ENCODE results near the gene ITK. TPM values are rescaled to one million over a fixed set of nuclear protein-coding genes. Genes with fewer than 3 reads are reported as not detected.

The ITK gene
- polyA plus RNA-seq, 2 of the 4 experiments (the other 2 are of a cell fraction), result not detected

DNA sequence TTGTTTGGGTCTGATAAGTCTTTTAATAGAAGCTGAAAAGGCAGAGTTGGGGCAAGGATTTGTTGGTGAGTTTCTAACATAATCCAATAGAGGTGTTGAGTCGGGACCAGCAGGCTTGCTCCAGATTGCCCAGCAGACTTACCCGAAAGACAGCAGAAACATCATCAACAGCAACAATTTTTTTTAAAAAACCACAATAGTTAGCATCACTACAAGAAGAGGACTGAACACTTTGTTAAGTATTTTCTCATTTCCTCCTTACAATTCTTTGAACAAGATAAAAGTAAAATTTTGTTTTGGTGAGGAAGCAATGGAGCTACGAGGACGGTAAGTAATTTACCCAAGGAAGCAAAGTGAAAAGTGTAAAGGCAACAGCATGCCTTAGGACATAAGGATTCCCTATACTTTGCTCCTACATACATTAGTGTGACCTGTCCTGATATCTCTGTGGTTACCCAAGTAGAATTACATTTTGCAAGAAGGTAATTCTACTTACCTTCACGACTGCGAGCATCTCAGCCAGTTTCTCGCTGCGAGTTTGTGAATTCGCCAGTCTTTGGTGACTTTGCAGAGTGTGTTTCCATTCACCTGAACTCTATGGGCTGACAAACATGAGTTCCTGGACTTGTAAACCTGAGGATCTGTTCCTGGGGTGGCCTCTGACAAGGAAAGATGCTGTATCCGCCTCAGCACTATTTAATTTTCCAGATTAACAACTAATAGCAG, 13.2 kb downstream of the ITK start:
- Histone ChIP-seq H3K9me3 (peaks cover 2% of the 10 kb centered on the region; the same call in 1 of the 3 replicates), H3K4me3 (no peak overlapping the region), H3K4me1 (no peaks in the 10 kb centered on the region), H3K27ac (no peak overlapping the region), H3K4me2 (no peak overlapping the region)
- ChIA-PET CTCF (interaction anchor here (1.1 kb wide), 1 partner anchor 46 kb away, joined by 3 read pairs; no protein-coding TSS in a partner anchor), POLR2A (no interaction called here)
- peak; percentile 7 for FAIRE-seq
- no peak for DNase-seq (ENCODE audit: low read depth in 1 of 2, low spot score in 1 of 2)
- TF ChIP-seq ZFP36 (IDR thresholded peaks at IDR 0.05; ENCODE audit: borderline replicate concordance, partially characterized antibody) (no peak), MAFK (IDR thresholded peaks at IDR 0.05; ENCODE audit: partially characterized antibody) (no peak), KDM5A (IDR thresholded peaks at IDR 0.05) (no peak), RNF2 (IDR thresholded peaks at IDR 0.05; ENCODE audit: borderline replicate concordance, low read depth) (no peak), POLR2A (IDR thresholded peaks at IDR 0.05; ENCODE audit: low read length) (no peak)
- TF ChIP-seq, protein P1, sequence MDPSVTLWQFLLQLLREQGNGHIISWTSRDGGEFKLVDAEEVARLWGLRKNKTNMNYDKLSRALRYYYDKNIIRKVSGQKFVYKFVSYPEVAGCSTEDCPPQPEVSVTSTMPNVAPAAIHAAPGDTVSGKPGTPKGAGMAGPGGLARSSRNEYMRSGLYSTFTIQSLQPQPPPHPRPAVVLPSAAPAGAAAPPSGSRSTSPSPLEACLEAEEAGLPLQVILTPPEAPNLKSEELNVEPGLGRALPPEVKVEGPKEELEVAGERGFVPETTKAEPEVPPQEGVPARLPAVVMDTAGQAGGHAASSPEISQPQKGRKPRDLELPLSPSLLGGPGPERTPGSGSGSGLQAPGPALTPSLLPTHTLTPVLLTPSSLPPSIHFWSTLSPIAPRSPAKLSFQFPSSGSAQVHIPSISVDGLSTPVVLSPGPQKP (IDR thresholded peaks at IDR 0.05; ENCODE audit: low read depth, low read length), result no peak
- ATAC-seq, result no peak
- WGBS (ENCODE audit: missing lambda C conversion rate), result 45% methylated on average over 10 of the region's 10 CpGs

DNA sequence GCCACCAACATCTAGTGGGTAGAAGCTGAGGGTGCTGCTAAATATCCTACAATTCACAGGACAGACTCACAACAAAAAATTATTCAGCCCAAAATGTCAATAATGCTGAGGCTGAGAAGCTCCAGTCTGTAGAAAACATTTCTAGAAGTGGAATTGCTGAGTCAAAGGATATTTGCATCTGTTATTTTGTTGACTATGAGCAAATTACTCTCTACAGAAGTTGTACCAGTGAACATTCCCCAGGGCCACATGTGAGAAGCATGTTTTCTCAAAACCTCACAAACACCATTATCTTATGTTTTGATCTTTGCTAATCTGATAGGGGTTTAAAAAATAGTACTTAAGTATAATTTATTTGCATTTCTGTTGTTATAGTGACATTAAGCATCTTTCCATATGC, 15.4 kb downstream of the ITK start:
- no peak for FAIRE-seq
- no peak overlapping the region for H3K27ac ChIP-seq
- no peaks in the 10 kb centered on the region for H3K4me1 ChIP-seq
- H3K4me3 ChIP-seq, result no peak overlapping the region
- peaks cover 2% of the 10 kb centered on the region; the same call in 1 of the 3 replicates for H3K9me3 ChIP-seq
- TF ChIP-seq, protein P2, sequence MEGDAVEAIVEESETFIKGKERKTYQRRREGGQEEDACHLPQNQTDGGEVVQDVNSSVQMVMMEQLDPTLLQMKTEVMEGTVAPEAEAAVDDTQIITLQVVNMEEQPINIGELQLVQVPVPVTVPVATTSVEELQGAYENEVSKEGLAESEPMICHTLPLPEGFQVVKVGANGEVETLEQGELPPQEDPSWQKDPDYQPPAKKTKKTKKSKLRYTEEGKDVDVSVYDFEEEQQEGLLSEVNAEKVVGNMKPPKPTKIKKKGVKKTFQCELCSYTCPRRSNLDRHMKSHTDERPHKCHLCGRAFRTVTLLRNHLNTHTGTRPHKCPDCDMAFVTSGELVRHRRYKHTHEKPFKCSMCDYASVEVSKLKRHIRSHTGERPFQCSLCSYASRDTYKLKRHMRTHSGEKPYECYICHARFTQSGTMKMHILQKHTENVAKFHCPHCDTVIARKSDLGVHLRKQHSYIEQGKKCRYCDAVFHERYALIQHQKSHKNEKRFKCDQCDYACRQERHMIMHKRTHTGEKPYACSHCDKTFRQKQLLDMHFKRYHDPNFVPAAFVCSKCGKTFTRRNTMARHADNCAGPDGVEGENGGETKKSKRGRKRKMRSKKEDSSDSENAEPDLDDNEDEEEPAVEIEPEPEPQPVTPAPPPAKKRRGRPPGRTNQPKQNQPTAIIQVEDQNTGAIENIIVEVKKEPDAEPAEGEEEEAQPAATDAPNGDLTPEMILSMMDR (IDR thresholded peaks at IDR 0.05), result no peak
- TF ChIP-seq MYC (IDR thresholded peaks at IDR 0.05; ENCODE audit: borderline replicate concordance, low read length) (no peak), FOSL2 (IDR thresholded peaks at IDR 0.05) (no peak), FOSL2 (CRISPR knock-in tag; IDR thresholded peaks at IDR 0.05) (no peak), MAFK (IDR thresholded peaks at IDR 0.05; ENCODE audit: partially characterized antibody) (peak; percentile 56), KDM1A (IDR thresholded peaks at IDR 0.05; ENCODE audit: low read depth) (no peak), NR3C1 (IDR thresholded peaks at IDR 0.05) (no peak), RFX5 (IDR thresholded peaks at IDR 0.05) (no peak)
- TF ChIP-seq, protein P3, sequence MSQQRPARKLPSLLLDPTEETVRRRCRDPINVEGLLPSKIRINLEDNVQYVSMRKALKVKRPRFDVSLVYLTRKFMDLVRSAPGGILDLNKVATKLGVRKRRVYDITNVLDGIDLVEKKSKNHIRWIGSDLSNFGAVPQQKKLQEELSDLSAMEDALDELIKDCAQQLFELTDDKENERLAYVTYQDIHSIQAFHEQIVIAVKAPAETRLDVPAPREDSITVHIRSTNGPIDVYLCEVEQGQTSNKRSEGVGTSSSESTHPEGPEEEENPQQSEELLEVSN (IDR thresholded peaks at IDR 0.05; ENCODE audit: borderline replicate concordance, low read depth), result no peak
- no peak overlapping the region for H3K4me2 ChIP-seq
- ChIA-PET POLR2A (no interaction called here), CTCF (no interaction called here)
- DNase-seq (ENCODE audit: low read depth in 1 of 2, low spot score in 1 of 2), result no peak
- ATAC-seq, result no peak

DNA sequence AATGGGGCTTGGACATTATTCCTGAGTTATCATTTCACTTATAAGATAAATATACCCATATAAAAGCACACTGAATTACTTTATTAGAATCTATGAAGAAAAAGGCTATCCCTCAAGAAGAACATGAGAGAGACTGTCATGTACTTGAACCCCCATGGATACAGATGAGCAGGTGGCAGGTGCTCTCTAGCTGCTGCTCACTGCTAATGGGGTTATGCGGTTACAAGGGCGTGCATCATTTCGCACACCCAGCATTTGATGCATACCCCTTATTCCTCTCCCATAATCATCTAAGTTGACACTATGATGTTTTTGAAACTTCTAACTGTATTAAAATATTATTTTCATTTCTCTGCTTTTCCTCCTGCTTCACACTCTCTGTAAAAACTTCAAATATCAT, 16.4 kb downstream of the ITK start:
- Histone ChIP-seq H3K4me1 (no peaks in the 10 kb centered on the region), H3K27ac (no peak overlapping the region), H3K4me2 (no peak overlapping the region), H3K4me3 (no peak overlapping the region), H3K9me3 (peaks cover 2% of the 10 kb centered on the region; the same call in 1 of the 3 replicates)
- TF ChIP-seq EHMT2 (IDR thresholded peaks at IDR 0.05; ENCODE audit: low read depth) (no peak), HEYL (CRISPR knock-in tag; IDR thresholded peaks at IDR 0.05) (no peak), GATA3 (IDR thresholded peaks at IDR 0.05; ENCODE audit: borderline replicate concordance) (no peak), PHF8 (IDR thresholded peaks at IDR 0.05; ENCODE audit: borderline replicate concordance, low read depth) (no peak), NPAS2 (CRISPR knock-in tag; IDR thresholded peaks at IDR 0.05; ENCODE audit: borderline replicate concordance) (no peak), HOXB5 (CRISPR knock-in tag; IDR thresholded peaks at IDR 0.05) (no peak), HOXB13 (CRISPR knock-in tag; IDR thresholded peaks at IDR 0.05; ENCODE audit: low read depth) (no peak), ZFP36 (IDR thresholded peaks at IDR 0.05; ENCODE audit: borderline replicate concordance, partially characterized antibody) (no peak), MAFK (IDR thresholded peaks at IDR 0.05; ENCODE audit: partially characterized antibody) (no peak), JUNB (IDR thresholded peaks at IDR 0.05) (no peak)
- TF ChIP-seq, protein P1 (IDR thresholded peaks at IDR 0.05; ENCODE audit: low read depth, low read length), result no peak
- TF ChIP-seq, protein P3 (IDR thresholded peaks at IDR 0.05; ENCODE audit: borderline replicate concordance, low read depth), result no peak
- ChIA-PET CTCF (no interaction called here), POLR2A (no interaction called here)
- ATAC-seq, result no peak
- no peak for FAIRE-seq
- WGBS (ENCODE audit: missing lambda C conversion rate), result 81% methylated on average over 3 of the region's 3 CpGs
- DNase-seq (ENCODE audit: low read depth in 1 of 2, low spot score in 1 of 2), result no peak

Measured in A549 (cell line).